COLO668 (cell line): Measurements from ENCODE around the gene ZNF366.
"Not testable (repeated sequence)": the region's sequence is repeated elsewhere in the genome, so short reads cannot be mapped to it uniquely, and the experiment has no call there.

Experiments used
- DNase-seq: peaks from one replicate; lab custom pipeline; 2025; ENCODE audit not compliant: unreplicated experiment; lab: John Stamatoyannopoulos, UW

Gene ZNF366

GRCh38 chr5:72410688-72411295 lies 96.4 kb downstream of the ZNF366 start:
- DNase-seq = no peak

- no peak for DNase-seq
These were observed 98.6 kb downstream of the ZNF366 start for GRCh38 chr5:72408603-72409002.

DNA sequence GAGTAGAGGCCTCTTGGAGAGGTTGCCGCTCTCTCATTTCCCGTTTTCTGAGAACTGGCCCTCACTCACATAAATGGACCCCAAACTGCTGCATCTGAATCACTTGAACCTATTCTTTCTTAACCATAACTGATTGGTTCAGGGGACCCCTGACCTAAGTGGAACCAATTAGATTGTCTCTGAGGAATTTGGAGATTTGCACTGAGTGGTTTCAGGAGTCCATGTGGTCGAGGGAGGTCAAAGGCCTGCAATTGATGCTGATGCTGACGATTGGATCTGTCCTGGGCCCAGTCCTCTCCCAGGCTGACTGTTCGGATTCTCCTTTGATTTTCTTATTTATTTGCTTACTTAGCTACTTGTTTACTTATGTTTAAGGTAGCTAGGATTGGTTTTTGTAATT lies 99.1 kb downstream of the ZNF366 start:
- no peak for DNase-seq

GRCh38 chr5:72407541-72407940 lies 99.7 kb downstream of the ZNF366 start:
- DNase-seq = no peak

DNA sequence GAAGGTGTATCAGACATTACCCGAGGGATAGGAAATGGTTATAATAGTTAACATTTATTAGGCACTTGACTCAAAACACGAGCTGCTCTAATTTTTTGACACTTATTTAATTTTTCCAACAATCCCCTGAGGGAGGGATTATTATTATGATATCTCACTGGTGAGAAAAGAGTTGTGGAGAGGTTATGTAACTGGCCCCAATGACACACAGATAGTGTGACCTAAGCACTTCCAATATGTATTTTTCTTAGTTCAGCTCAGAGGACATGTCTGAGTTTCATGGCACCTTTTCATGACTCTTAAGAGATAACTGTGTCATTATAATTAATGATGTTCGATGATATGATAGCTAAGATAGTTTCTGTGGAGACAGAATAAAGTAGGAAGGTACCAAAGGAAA lies 100.1 kb downstream of the ZNF366 start:
- DNase-seq = no peak

DNA sequence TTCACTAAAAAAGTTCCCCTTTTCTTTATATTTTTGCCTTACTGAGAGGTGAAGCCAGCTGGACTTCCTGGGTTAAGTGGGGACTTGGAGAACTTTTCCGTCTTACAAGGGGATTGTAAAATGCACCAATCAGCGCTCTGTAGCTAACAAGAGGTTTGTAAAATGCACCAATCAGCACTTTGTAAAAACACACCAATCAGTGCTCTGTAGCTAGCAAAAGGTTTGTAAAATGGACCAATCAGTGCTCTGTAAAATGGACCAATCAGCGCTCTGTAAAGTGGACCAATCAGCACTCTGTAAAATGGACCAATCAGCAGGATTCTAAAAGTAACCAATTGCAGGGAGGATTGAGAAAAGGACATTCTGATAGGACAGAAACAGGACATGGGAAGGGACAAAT lies 102.4 kb downstream of the ZNF366 start:
- DNase-seq = not testable (repeated sequence)

DNA sequence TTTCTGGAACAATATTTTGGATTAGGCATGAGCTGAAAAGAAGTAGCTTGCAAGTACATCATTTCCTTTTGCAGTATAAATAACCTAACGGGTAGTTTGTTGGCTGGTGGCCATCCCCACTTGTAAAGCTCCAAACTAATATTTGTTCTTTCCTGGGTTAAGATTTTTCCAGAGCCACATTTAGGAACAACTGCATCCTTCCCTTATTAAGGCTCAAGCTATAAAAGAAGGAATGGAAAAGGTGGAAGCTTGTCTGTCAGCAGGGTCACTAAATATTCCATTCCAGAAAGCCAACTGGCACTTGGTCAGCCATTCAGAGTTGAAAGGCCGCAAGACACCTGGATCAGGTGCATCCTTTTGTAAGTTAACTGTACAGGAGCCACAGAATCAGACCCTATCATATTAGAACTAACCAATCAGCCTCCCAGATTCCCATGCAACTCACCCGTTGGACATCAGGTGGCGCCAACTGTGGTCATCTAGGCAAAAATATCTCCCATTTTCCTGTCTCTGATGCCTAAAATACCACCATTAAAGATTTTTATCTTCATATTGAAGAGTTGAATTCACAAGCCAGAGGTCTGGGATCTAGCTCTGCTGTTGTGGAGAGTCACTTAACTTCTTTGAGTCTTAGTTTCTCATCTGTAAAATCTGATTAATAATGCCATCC lies 104.1 kb downstream of the ZNF366 start:
- no peak for DNase-seq

GRCh38 chr5:72402381-72402890 lies 104.8 kb downstream of the ZNF366 start:
- no peak for DNase-seq

DNA sequence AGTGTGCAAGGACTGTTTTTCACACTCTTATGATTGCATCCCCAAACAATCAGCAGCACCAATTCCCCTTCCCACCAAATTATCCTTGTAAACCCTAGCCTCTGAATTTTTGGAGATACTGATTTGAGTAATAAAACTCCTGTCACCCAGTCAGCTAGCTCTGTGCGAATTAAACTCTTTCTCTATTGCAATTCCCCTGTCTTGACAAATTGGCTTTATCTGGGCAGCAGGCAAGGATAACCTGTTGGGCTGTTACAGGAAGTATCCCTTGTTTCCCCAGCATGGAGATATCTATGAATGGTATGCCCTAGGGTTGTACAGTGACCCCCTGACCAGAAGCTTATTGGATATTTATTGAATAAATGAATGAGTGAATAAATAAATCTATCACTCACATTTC lies 106.3 kb downstream of the ZNF366 start:
- DNase-seq = no peak

DNA sequence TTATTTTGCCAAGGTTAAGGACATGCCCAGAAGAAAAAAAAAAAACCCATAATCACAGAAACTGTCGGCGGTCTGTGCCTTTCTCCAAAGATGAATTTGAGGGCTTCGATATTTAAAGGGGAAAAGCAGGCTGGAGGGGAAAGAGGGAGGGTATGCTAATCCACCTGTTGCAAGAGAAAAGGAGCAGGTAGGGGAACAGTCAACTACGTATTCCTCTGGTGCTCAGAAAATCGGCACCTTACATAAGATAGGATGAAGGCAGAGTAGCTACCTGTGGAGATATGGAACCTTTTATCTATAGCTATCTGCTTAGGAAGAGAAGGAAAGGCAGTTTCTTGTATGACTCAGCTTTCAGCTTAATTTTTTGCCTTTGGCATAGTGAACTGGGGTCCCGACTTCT lies 109.4 kb downstream of the ZNF366 start:
- DNase-seq = no peak

DNA sequence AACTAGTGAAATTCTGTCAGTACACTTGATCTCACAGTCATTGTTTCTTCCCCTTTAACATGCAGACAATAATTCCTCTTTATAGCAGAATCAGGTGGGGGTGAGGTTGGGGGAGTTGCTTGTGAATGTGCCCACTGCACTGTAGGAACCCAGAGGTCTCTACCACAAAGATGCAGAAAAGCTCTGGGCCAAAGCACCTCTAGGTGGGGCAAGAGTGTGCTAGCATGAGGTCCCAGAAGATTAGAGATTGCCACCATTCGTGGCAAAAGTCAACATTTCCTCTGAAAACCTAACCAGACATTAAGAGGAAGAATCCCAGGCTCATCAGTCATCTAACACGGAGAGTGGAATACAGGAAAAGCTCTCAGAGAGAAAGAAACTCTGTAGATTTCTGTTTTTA lies 112.5 kb downstream of the ZNF366 start:
- no peak for DNase-seq

GRCh38 chr5:72393052-72393451 lies 114.2 kb downstream of the ZNF366 start:
- no peak for DNase-seq
